ENCODE results near the gene CD52.

CD52 gene

DNA sequence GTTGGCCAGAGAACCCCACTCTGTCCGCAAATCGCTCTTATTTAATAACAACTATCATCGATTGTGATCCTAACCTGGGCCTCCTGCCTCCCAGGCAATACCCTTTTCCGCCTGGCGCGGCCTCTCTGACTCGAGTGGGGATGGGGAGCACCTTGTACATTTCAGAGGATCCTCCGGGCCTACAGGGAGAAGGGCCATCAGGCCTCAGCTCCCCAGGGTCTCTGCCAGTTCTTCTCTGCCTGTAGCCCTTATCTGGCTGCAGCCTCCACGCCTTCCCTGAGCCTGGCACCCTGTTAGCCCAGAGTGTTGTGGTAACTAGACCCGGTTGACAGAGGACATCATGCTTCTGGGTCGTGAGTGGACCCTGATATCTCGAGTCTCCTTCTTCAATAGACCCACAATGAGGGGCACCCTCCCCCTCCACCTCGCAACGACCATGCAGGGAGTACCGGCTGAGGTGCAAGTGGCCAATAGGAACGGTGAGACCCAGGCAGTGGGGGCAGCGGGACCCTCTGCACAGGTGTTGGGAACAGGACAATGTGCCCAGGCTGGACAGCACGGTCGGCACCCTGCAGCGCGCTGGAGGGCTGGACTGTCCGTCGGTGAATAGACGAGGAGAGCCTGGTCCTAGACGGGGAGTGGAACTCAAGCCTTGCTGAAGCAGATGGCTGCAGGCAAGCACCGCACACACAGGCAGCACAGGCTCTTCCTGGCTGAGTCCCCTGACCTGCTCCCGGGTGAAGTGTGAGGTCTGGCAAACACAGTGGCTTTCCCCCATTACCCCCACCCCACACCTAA lies 43.2 kb downstream of the CD52 start:
- DNase-seq = no peak
- Mint-ChIP-seq H3K27me3 (peaks cover 20% of the 10 kb centered on the region), H3K36me3 (ENCODE audit: low read depth) (no peaks in the 10 kb centered on the region), H3K9me3 (no peaks in the 10 kb centered on the region), H3K27ac (peak overlapping the region; percentile 23), H3K4me1 (ENCODE audit: low read depth) (peaks cover 42% of the 10 kb centered on the region), H3K4me3 (peak overlapping the region; percentile 68)

DNA sequence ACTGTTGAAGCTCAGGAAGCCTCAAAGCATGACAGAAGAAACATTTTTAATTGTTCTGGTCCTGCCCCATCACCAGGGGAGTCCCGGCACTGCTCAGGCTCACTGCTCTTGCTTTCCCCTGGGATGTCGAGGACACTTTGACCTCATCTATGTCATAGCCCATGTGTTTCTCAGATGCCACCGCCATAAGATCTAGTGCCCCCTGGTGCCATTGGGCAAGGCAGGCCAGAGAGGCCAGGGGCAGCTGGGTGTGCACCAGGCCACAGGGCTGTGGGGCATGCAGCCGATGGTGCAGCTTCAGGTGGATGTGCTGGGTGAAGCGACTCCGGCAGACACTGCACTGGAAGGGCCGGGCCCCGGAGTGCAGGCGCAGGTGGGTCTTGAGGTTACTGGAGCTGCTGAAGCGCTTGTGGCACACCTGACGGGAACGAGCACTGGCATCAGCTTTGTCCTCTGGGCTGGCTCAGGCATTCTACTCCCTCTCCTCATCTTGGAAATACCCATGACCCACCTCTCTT lies 43.9 kb downstream of the CD52 start:
- Mint-ChIP-seq H3K9me3 (no peaks in the 10 kb centered on the region), H3K27ac (no peak overlapping the region), H3K27me3 (peaks cover 20% of the 10 kb centered on the region), H3K4me1 (ENCODE audit: low read depth) (peaks cover 44% of the 10 kb centered on the region), H3K36me3 (ENCODE audit: low read depth) (no peaks in the 10 kb centered on the region), H3K4me3 (no peak overlapping the region)
- DNase-seq = no peak

DNA sequence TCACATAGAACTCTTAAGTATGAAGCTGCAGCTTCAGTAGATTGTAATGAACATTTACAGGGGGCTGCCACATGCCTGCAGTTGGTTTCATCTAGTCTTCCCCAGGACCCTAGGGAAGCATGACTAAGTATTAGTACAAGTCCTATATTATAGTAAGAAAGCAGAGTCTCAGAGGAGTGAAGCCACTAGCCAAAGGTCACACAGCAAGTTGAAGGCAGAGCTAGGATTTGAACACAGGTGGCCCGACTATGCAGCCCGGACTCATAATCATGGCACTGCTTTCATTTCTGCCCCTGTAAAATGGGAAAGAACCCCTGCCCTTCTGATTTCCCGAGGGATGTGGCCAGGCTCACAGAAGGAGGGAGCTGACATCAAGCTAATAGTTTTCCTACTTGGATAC lies 44.6 kb downstream of the CD52 start:
- H3K4me3 Mint-ChIP-seq = no peak overlapping the region
- H3K4me1 Mint-ChIP-seq (ENCODE audit: low read depth) = peaks cover 47% of the 10 kb centered on the region
- no peak for DNase-seq
- no peak overlapping the region for H3K27ac Mint-ChIP-seq
- H3K27me3 Mint-ChIP-seq = peaks cover 20% of the 10 kb centered on the region
- H3K9me3 Mint-ChIP-seq = no peaks in the 10 kb centered on the region
- no peaks in the 10 kb centered on the region for H3K36me3 Mint-ChIP-seq (ENCODE audit: low read depth)

DNA sequence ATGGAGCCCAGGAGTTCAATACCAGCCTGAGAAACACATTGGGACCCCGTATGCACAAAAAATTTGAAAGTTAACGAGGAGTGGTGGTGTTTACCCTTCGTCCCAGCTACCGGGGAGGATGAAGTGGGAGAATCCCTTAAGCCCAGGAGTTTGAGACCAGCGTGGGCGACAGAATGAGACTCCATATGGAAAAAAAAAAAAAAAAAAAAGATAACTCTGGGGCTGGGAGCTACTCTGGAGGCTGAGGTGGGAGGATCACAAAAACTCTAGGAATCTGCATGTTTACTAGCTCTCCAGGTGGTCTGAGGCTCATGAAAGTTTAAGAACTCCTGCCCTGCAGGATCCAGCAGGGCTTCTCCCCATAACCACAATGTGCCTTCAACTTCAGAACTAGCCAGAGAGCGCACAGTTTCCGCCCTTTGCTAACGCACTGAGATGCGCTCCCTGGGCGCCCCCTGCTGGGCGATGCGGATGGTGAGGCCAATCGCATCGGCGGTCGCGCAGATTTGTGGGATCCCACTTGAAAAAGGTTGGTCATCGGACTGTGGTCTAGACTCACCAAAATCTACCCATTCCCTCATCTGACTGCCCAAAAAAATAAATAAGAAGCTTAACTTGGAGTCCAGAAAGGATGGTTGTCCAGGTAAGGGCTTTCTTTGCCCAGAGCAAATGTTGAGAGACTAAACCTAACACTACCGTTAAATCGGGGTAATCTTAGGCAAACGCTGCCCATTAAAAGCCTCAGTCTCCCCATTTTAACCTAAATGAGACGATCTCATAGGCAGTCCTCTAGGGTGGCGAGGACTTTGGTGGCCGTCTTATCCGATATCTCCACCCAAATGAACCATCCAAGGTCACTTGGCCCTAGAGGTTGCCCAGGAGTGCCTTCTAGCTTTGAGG lies 46.0 kb downstream of the CD52 start:
- Mint-ChIP-seq H3K9me3 (no peaks in the 10 kb centered on the region), H3K4me1 (ENCODE audit: low read depth) (peaks cover 46% of the 10 kb centered on the region), H3K4me3 (no peak overlapping the region), H3K27me3 (peaks cover 20% of the 10 kb centered on the region), H3K36me3 (ENCODE audit: low read depth) (no peaks in the 10 kb centered on the region), H3K27ac (no peak overlapping the region)
- peak; percentile 89 for DNase-seq

DNA sequence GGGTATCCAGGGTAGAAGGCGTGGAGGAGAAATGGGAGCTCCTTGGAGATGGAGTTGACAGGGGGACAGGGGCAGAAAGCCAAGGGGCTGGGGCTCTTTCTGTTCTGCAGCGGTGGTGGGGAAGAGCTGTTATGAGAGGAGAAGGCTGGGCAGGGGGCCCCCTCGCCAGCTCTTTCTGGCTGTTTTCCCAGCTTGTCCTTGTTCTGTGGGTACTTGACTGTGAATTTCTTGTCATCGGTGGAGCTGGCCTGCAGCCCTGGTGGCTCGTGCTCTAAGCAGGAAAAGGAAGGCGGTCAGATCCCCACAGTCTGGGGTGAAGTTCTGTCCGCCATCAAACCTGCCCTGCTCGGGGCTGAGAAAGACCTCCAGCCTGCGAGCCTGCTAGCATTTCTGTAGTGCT lies 47.2 kb downstream of the CD52 start:
- H3K27me3 Mint-ChIP-seq = peaks cover 18% of the 10 kb centered on the region
- H3K36me3 Mint-ChIP-seq (ENCODE audit: low read depth) = no peaks in the 10 kb centered on the region
- no peak for DNase-seq
- H3K4me1 Mint-ChIP-seq (ENCODE audit: low read depth) = peaks cover 38% of the 10 kb centered on the region
- no peak overlapping the region for H3K4me3 Mint-ChIP-seq
- no peak overlapping the region for H3K27ac Mint-ChIP-seq
- no peaks in the 10 kb centered on the region for H3K9me3 Mint-ChIP-seq

DNA sequence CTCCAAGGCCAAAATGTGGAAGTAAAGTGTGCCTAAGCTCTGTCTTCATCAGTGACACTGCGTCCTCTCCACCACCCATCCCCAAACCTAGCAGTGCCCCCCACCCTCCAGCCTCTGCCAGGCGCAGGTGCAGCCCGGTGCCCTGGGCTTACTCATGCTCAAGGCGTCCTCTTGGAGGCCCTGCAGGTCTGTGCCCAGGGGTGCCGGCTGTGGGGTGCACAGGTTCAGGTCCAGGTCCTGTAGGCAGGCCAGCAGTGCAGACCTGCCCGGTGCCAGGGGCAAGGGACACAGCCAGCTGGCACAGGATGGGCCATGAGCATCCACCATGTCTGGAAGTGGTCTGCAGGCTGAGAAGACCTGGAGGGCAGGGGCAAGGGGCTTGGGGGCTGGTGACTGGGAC lies 49.7 kb downstream of the CD52 start:
- DNase-seq = no peak
- H3K36me3 Mint-ChIP-seq (ENCODE audit: low read depth) = no peaks in the 10 kb centered on the region
- H3K27ac Mint-ChIP-seq = no peak overlapping the region
- H3K27me3 Mint-ChIP-seq = no peaks in the 10 kb centered on the region
- H3K9me3 Mint-ChIP-seq = no peaks in the 10 kb centered on the region
- H3K4me1 Mint-ChIP-seq (ENCODE audit: low read depth) = peaks cover 48% of the 10 kb centered on the region
- H3K4me3 Mint-ChIP-seq = no peak overlapping the region

DNA sequence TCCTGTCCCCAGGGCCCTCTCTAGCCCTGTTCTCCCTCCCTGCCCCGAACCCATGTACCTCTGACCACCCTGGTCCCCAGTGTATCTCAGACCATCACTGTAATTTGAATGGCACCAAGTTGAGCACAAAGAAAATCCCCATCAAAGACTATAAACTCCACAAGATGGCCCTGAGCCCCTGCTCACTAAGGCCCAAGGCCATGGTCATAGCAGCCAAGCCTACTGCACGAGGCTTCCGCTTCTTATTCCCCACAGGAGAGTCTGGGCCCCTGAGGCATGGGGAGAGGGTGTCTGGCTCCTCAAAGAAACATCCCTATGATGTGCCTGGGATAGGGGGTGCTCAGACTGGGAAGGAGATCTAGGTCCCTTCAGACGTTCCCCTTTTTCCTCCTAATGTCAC lies 50.2 kb downstream of the CD52 start:
- H3K27me3 Mint-ChIP-seq = no peaks in the 10 kb centered on the region
- no peaks in the 10 kb centered on the region for H3K9me3 Mint-ChIP-seq
- DNase-seq = no peak
- H3K27ac Mint-ChIP-seq = no peak overlapping the region
- H3K36me3 Mint-ChIP-seq (ENCODE audit: low read depth) = no peaks in the 10 kb centered on the region
- H3K4me1 Mint-ChIP-seq (ENCODE audit: low read depth) = peaks cover 54% of the 10 kb centered on the region
- no peak overlapping the region for H3K4me3 Mint-ChIP-seq

DNA sequence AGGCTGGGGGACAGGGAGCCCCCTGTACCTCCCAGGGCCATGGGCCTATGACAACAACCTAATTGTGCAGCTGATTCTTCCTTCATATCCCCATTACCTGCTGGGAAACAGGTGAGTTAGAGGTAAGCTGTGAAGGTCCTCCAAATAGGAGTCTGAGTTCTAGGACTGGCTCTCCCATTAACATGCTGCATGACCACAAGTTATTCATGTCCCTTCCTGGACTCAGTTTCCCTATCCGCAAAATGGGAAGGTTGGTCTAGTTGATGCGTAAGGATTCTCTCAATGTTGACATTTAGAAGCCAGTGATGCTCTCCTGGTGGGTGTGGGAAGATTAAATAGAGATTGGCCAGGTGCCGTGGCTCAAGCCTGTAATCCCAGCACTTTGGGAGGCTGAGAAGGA lies 50.7 kb downstream of the CD52 start:
- Mint-ChIP-seq H3K4me3 (no peak overlapping the region), H3K27me3 (no peaks in the 10 kb centered on the region), H3K36me3 (ENCODE audit: low read depth) (no peaks in the 10 kb centered on the region), H3K9me3 (no peaks in the 10 kb centered on the region), H3K4me1 (ENCODE audit: low read depth) (peaks cover 54% of the 10 kb centered on the region), H3K27ac (no peak overlapping the region)
- no peak for DNase-seq
